ENCODE measurements around the gene SHE.
A peak's percentile ranks its signal among the peaks of the same experiment; 100 is the strongest.

SHE gene

GRCh38 chr1:154478013-154478412 lies 24.2 kb downstream of the SHE start:
- DNase-seq = no peak

- no peak for DNase-seq
These were observed 25.4 kb downstream of the SHE start for GRCh38 chr1:154476791-154477190.

- DNase-seq = no peak
These were observed 27.4 kb downstream of the SHE start for GRCh38 chr1:154474802-154475201.

DNA sequence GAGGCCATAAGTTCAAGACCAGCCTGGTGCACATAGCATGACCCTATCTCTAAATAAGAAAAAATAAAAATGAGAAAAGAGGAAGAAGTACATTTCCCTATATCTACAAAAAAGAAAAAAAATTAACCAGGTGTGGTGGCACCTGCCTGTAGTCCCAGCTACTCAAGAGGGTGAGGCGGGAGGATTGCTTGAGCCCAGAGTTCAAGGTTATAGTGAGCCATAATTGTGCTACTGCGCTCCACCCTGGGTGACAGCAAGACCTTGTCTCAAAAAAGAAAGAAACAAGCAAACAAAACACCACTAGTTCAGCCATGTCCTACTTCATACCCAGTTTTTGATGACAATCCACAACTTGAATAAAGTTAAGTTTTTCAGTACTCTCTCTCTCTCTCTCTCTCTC lies 30.9 kb downstream of the SHE start:
- DNase-seq = no peak

DNA sequence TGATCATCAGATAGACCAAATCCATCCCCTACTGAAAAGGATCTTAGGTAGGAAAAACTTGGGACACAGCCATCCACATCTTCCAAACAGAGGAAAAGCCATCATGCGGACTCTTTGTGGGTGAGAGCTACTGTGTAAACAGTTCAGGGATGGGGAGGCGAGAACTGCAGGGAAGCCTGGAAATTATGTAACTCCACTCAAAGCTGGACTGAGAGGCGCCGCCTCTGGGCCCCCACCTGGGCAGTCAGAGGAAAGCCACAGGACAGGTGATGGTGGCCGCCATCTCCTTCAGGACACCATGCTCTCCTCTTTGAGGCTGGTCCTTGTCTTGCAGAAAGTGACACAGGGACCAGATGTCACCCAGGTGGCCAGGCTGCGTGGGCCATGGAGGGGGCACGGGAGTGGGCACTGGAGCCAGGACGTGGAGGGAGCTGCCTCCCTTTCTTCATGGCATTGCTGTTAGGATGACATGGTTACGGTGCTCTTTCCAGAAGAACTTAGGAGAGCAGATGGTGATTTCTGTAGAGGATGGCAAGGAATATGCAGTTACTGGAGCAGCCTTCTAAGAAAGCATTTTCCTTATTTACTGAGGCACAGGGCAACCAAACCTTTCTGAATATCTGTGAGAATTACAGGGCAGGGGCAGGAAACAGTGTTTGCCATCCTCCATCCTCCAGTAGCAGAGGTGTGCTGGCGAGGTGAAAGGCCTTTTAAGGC lies 32.2 kb downstream of the SHE start:
- no peak for DNase-seq

DNA sequence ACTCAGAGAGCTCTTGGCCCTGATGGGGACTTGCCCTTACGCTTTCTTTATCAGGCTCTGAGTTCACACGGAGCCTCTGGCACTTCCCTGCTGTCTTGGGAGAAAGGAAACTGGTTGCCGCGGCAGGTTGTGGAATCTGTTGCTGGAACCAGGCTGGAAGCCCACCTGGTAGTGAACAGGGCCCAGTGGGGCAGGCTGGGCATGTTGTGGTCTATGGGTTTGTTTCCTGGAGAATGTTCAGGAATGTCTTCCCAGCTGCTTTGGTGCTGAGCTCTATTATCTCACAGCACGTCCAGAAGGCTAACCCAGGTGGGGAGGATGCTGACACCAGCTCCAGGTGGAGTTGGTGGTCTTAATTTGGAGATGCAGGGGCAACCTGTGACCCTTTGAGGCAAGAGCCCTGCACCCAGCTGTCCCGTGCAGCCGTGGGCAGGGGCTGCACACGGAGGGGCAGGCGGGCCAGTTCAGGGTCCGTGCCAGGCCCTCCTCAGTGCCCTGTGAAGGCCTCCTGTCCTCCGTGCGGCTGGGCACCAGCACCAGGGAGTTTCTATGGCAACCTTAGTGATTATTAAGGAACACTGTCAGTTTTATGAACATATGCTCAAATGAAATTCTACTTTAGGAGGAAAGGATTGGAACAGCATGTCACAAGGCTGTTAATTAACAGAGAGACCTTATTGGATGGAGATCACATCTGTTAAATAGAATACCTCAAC lies 33.5 kb downstream of the SHE start:
- no peak for DNase-seq

DNA sequence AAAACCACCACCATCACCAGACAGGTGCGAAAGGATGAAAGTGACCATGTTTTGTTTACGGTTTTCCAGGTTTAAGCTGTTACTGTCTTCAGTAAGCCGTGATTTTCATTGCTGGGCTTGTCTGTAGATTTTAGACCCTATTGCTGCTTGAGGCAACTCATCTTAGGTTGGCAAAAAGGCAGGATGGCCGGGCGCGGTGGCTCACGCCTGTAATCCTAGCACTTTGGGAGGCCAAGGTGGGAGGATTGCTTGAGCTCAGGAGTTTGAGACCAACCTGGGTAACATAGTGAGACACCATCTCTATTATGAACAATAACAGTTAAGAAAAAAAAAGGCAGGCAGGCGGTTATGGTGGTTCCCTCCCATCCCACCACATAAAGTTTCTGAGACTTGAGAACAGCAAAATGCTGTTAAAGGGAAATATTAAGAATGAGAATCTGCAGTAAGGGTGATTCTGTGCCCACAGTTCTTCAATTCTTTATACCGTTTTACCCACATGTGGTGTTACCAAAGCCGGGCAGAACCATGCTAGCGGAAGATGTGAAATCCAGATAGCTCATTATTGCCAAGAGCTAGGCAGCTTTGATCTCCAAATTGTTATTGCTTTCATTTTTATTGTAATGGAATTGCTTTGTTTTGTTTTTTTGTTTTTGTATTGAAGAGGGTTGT lies 34.6 kb downstream of the SHE start:
- DNase-seq = no peak

- DNase-seq = no peak
These were observed 35.2 kb downstream of the SHE start for GRCh38 chr1:154466921-154467417.

GRCh38 chr1:154466206-154466605 lies 36.0 kb downstream of the SHE start:
- no peak for DNase-seq

- DNase-seq = no peak
These were observed 36.5 kb downstream of the SHE start for GRCh38 chr1:154465621-154466195.

DNA sequence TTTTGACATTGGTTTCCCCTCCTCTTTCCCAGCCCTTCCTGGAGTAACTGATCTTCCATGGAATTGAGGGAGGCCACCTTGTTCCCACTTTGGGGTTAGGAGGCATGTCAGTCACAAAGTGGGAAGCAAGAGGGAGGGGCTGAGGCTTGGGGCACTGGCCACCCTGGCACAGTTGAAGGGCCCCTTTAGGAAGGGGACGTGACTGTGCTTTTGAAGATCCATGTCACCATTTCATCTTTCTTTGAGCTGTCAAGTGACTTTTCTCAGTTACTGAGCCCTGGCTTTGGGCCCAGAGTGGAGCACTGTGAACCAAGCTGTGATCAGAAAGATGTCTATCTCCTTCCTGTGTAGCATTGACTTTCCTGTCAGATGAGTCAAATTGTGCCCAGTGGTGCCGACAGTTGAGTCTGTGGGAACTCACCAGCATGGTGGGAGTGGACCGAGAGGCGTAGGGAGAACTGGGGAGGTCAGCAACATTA lies 38.7 kb downstream of the SHE start:
- peak in 2 of 4 experiments; percentile 13 to 16 for DNase-seq

GRCh38 chr1:154460695-154461260 lies 41.4 kb downstream of the SHE start:
- no peak for DNase-seq

DNA sequence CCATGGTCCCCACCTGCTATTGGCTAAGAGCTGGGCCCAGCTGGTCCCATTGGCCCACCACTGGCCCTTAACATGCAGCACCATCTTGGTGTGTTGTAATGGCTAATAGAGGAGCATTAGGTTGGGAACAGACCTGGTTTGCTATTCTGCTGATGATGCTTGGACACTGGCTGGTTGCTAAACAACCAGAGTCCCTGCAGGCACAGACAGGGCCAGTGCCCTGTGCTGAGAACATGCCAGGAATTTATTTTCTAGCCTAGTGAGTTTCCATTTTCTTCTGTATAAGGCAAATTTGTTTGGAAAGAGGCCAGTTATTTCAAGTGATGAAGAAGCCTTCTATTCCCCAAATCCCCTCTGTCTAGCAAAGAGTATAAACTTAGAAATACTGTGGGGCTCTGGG lies 43.1 kb downstream of the SHE start:
- DNase-seq = no peak

- DNase-seq = no peak
These were observed 45.6 kb downstream of the SHE start for GRCh38 chr1:154456631-154457030.

DNA sequence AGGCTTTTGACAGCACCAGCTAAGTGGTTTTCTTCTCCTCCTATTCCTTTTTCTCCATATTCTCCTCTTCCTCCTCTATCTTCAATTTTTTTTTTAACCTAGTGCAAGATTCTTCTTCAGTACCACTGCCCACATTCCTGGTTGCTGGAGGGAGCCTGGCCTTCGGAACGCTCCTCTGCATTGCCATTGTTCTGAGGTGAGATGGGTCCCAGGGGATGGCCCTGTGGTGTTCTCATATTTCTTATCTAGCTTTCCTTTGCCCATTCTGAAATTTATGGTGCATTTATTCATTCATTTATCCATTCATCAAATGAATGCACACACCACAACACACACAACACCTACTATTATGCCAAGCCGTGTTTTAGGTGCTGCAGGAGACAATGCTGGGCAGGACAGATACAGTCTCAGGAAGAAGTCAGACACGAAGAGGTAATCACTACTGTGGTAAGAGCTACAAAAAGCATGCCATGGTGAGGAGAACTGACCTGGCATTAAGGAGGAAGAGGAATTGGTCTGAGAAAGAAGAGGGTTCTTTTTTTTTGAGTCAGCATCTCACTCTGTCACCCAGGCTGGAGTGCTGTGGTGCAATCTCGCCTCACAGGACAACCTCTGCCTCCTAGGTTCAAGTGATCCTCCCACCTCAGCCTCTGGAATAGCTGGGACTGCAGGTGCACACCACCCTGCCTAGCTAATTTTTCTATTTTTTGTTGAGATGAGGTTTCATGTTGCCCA lies 47.7 kb downstream of the SHE start:
- no peak for DNase-seq

DNA sequence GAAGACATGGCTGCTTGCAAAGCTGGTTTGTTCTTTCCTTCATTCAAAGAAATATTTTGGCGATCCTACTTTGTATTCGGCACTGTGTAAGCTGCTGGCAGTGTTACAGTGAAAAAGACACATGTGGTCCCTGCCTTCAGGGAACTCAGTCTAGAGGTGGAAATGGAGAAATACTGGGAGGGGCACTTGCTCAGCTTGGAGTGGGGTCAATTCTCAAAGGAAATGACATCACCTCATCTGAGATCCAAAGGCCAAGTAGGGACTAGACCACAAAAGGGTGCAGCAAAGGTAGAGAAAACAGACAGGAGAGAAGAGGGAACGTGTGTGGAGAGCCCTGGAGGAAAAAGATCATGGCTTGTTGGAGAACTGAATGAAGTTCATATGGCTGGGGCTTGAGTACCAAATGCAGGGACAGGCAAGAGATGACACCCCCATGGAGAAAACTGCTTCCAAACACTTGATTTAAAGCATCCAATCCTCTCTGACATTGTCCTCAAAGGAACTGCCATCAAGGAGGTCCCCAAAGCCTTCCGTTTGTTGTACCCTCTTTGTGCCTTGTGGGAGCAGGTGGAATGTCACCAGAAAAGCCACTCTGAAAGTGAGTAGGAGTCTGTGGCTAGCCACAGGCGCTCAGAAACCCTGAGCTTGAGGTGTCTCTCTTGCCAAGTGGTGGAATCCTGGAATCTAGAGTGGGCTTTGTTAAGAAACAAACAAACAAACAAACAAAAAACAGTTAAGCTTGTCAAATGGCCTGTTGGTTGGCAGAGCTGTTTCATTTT lies 48.4 kb downstream of the SHE start:
- no peak for DNase-seq

DNA sequence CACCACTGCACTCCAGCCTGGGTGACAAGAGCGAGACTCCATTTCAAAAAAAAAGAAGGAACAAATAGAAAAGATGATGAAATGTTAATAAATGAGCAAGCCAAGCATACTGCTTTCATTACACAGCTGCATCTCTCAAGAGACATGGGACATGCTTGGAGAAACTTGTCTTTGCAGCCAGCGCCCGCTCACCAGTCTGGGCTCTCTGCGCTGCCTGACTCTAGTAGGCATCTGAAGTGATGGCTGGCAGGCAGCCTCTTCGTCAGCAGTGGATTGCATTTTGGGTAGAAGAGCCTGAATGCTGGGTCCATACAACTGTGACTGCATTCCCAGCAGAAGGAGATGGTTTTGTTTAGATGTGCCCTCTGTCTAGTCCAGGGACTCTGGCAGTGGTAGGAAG lies 49.1 kb downstream of the SHE start:
- DNase-seq = no peak

- no peak for DNase-seq
These were observed 53.8 kb downstream of the SHE start for GRCh38 chr1:154448331-154448811.

DNA sequence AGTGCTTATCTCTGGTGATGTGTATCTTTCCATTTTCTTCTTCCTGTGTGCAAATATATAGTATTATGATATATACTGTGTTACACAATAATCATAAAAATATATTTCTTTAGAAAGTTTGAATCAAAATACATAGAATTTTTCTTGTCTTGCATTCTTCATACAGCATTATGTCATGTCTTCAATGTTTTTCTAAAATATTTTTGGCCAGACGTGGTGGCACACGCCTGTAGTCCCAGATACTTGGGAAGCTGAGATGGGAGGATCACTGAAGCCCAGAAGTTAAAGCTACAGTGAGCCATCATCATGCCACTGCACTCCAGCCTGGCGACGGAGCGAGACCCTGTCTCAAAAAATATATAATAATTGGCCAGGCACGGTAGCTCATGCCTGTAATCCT lies 55.4 kb downstream of the SHE start:
- DNase-seq = no peak

DNA sequence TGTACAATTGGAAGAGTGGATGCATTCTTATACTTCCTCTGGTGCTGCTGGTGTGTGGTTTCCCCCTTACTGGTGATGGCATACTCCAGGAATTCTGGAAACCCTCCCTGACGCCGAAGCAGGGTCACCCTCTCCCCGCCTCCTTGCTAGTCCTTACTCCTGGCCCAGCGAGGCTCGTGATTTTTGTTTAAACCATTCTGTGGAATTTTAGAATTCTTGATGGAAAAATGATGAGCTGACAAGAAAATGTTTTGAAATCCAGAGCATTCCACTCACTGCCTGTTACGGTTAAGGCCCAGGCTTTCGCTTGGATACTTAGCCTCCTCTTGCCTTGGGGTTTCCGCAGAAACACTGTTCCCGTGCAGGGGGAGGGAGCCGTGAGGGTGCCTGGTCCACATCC lies 55.9 kb downstream of the SHE start:
- no peak for DNase-seq

GRCh38 chr1:154445040-154445472 lies 57.2 kb downstream of the SHE start:
- no peak for DNase-seq

Data from activated CD4-positive, CD25-positive, alpha-beta regulatory T cell (primary cell).